GM23338 (cell line): Measurements from ENCODE around the gene VRK1. TPM values are rescaled to one million over a fixed set of nuclear protein-coding genes. Genes with fewer than 3 reads are reported as not detected.

ENCODE experiments used
- ATAC-seq: fragments of 200-7000 bp; cut with Tn5 transposase; 3 replicates; pipeline ENCODE4 v1.9.1; 2020
- DNase-seq: peaks from one replicate; pipeline ENCODE4 v3.0.0-alpha.2; 2015; ENCODE audit warnings: low spot score
- H2AFZ ChIP-seq: fragments of 200-600 bp; sonication (generic); 2 replicates; pipeline ENCODE4 v1.8.0; 2016; ENCODE audit warnings: antibody characterized with exemption, mild to moderate bottlenecking, moderate library complexity
- H3F3A ChIP-seq: fragments of 200-600 bp; sonication (generic); replicated peaks from 2 replicates; pipeline ENCODE4 v1.8.0; 2017; ENCODE audit warnings: antibody characterized with exemption, mixed run types, low read depth
- H3K27ac ChIP-seq: fragments of 200-600 bp; sonication (generic); 2 replicates; pipeline ENCODE4 v1.6.1; 2016; ENCODE audit warnings: low read depth
- H3K27me3 ChIP-seq: fragments of 200-600 bp; sonication (generic); 2 replicates; pipeline ENCODE4 v1.8.0; 2016; ENCODE audit warnings: mild to moderate bottlenecking, mixed run types, moderate library complexity; ENCODE audit not compliant: insufficient read depth
- H3K36me3 ChIP-seq: fragments of 200-600 bp; sonication (generic); 2 replicates; pipeline ENCODE4 v1.8.0; 2016; ENCODE audit warnings: mild to moderate bottlenecking; ENCODE audit not compliant: insufficient read depth
- H3K4me1 ChIP-seq: fragments of 200-600 bp; sonication (generic); 2 replicates; pipeline ENCODE4 v1.8.0; 2016; ENCODE audit warnings: mild to moderate bottlenecking, moderate library complexity; ENCODE audit not compliant: insufficient read depth
- H3K4me2 ChIP-seq: fragments of 200-600 bp; sonication (generic); 2 replicates; pipeline ENCODE4 v1.7.1; 2017; ENCODE audit warnings: mixed run types
- H3K4me3 ChIP-seq: fragments of 200-600 bp; sonication (generic); 2 replicates; pipeline ENCODE4 v1.6.1; 2016; ENCODE audit warnings: mixed run types
- H3K79me2 ChIP-seq: fragments of 200-600 bp; sonication (generic); replicated peaks from 2 replicates; pipeline ENCODE4 v1.8.0; 2017; ENCODE audit warnings: mild to moderate bottlenecking; ENCODE audit not compliant: insufficient read depth
- H3K9me2 ChIP-seq: fragments of 200-600 bp; sonication (generic); 2 replicates; pipeline ENCODE4 v1.8.0; 2017; ENCODE audit not compliant: insufficient read depth
- H4K20me1 ChIP-seq: fragments of 200-600 bp; sonication (generic); replicated peaks from 2 replicates; pipeline ENCODE4 v1.8.0; 2017; ENCODE audit warnings: mild to moderate bottlenecking; ENCODE audit not compliant: insufficient read depth
- H3K27ac Mint-ChIP-seq: 2 replicates; pipeline ENCODE4 v1.8.0; 2020; ENCODE audit warnings: inconsistent platforms, mild to moderate bottlenecking, moderate library complexity, mixed read lengths
- H3K27me3 Mint-ChIP-seq: 3 replicates; pipeline ENCODE4 v1.8.0; 2022; ENCODE audit warnings: low read depth, mild to moderate bottlenecking, moderate library complexity, mixed read lengths, inconsistent platforms; ENCODE audit not compliant: insufficient read depth, poor library complexity
- H3K36me3 Mint-ChIP-seq: 3 replicates; pipeline ENCODE4 v1.8.0; 2021; ENCODE audit warnings: low read depth, mild to moderate bottlenecking, inconsistent platforms, moderate library complexity, mixed read lengths
- H3K4me1 Mint-ChIP-seq: 3 replicates; pipeline ENCODE4 v1.8.0; 2020; ENCODE audit warnings: mild to moderate bottlenecking, inconsistent platforms, mixed read lengths
- H3K4me3 Mint-ChIP-seq: 3 replicates; pipeline ENCODE4 v1.8.0; 2021; ENCODE audit warnings: moderate library complexity, mild to moderate bottlenecking, inconsistent platforms, mixed read lengths
- H3K9me3 Mint-ChIP-seq: 3 replicates; pipeline ENCODE4 v1.8.0; 2020; ENCODE audit warnings: moderate library complexity, mild to moderate bottlenecking, inconsistent platforms, mixed read lengths
- CREB1 ChIP-seq: fragments of 250-450 bp; sonication (Bioruptor Pico); IDR thresholded peaks from 2 replicates; pipeline ENCODE4 v1.5.0; 2020; ENCODE audit warnings: low read depth, mild to moderate bottlenecking, moderate library complexity
- CTCF ChIP-seq, 2 experiments: fragments of 200-600 bp in 1 of 2; sonication (generic) in 1 of 2; conservative IDR thresholded peaks; 2 replicates each; pipeline versions ENCODE4 v1.5.1 to v1.6.1; 2016 to 2017; ENCODE audit warnings: antibody characterized with exemption in 2 of 2, low read depth in 2 of 2, mild to moderate bottlenecking in 2 of 2, moderate library complexity in 1 of 2
- EZH2 ChIP-seq: fragments of 200-600 bp; sonication (generic); IDR thresholded peaks from one replicate; pipeline ENCODE4 v1.8.0; 2017; ENCODE audit warnings: antibody characterized with exemption, mild to moderate bottlenecking, low read depth; ENCODE audit not compliant: unreplicated experiment
- EZH2phosphoT487 ChIP-seq: fragments of 200-600 bp; sonication (generic); IDR thresholded peaks from one replicate; pipeline ENCODE4 v1.8.1; 2018; ENCODE audit warnings: antibody characterized with exemption; ENCODE audit not compliant: unreplicated experiment
- NANOG ChIP-seq: IDR thresholded peaks from 2 replicates; pipeline ENCODE4 v1.6.1; 2016; ENCODE audit warnings: antibody characterized with exemption, borderline replicate concordance
- STAT1 ChIP-seq: IDR thresholded peaks from one replicate; pipeline ENCODE4 v1.6.1; 2016; ENCODE audit warnings: antibody characterized with exemption; ENCODE audit not compliant: unreplicated experiment
- ZNF462 ChIP-seq: fragments of 250-450 bp; sonication (Bioruptor Pico); IDR thresholded peaks from 2 replicates; pipeline ENCODE4 v1.5.0; 2020; ENCODE audit warnings: mild to moderate bottlenecking, moderate library complexity
- polyA plus RNA-seq: library from polyadenylated mRNA; unstranded; fragments of >200 nt; fragmentation: Nextera tagmentation; extraction: Ambion mirVana; gene quantifications from 2 replicates; pipeline ENCODE4 v1.2.1, GENCODE V29; 2016
- total RNA-seq: library from RNA; depleted of rRNA; stranded (reverse); fragments of >200 nt; shearing (Covaris generic); gene quantifications from 2 replicates; pipeline ENCODE4 v1.2.3, GENCODE V29; 2014
- TF ChIP-seq, protein P1 (sequence below): IDR thresholded peaks from 2 replicates; pipeline ENCODE4 v1.6.1; 2016; ENCODE audit warnings: antibody characterized with exemption

Gene VRK1
- total and polyA plus RNA-seq, 2 experiments from 2014 or later, result 83.8 to 119 TPM

GRCh38 chr14:96849733-96850132 lies 52.6 kb downstream of the VRK1 start (continued):
- TF ChIP-seq CTCF (conservative IDR thresholded peaks at IDR 0.05; ENCODE audit: low read depth in 2 of 2) (no peak), CREB1 (CRISPR knock-in tag) (no peak), EZH2 (no peak), NANOG (no peak), EZH2phosphoT487 (no peak)
- TF ChIP-seq, protein P1, sequence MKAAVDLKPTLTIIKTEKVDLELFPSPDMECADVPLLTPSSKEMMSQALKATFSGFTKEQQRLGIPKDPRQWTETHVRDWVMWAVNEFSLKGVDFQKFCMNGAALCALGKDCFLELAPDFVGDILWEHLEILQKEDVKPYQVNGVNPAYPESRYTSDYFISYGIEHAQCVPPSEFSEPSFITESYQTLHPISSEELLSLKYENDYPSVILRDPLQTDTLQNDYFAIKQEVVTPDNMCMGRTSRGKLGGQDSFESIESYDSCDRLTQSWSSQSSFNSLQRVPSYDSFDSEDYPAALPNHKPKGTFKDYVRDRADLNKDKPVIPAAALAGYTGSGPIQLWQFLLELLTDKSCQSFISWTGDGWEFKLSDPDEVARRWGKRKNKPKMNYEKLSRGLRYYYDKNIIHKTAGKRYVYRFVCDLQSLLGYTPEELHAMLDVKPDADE, result no peak

DNA sequence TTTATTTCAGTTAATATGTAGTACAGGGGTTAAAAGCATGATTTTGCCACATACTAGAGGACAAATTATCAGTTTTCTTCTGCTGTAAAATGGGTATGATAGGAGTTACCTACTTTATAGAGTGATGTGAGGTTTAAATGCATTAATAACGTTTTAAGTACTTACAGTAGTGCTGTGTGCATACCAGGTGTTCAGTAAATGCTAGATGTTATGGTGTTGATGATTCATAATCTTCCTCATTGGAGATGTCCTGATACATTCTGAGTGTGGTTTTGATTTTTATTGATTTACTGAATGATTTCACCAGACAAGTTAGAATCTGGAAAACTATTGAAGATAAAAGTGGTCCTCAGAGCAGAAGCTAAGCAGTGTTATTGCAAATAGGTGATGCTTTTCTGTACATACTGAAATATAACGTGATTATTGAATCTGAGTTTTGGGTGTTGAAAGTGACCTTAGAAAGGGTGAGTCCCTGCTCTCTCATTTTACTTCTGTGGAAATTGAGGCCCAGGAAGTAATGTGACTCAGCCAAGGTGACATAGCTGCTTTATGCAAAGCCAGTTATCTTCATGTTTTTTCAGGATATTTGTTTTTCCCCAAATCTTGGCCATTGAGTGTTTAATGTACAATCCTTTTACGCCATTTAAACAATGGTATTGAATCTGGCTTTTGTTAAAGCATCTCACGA lies 54.7 kb downstream of the VRK1 start:
- Histone ChIP-seq H3K36me3 (peaks cover 15% of the 10 kb centered on the region; the same call in 1 of the 2 replicates), H3K4me2 (no peak overlapping the region), H3K27me3 (no peaks in the 10 kb centered on the region), H3K79me2 (peaks cover 3% of the 10 kb centered on the region; the same call in 1 of the 2 replicates), H3F3A (no peaks in the 10 kb centered on the region), H3K4me3 (no peak overlapping the region), H3K9me2 (no peaks in the 10 kb centered on the region), H3K27ac (no peak overlapping the region), H4K20me1 (no peaks in the 10 kb centered on the region), H2AFZ (no peak overlapping the region), H3K4me1 (no peaks in the 10 kb centered on the region)
- DNase-seq (no peak), ATAC-seq (no peak)
- no peaks in the 10 kb centered on the region for H3K9me3 Mint-ChIP-seq
- H3K27me3 Mint-ChIP-seq, result no peaks in the 10 kb centered on the region
- no peak overlapping the region for H3K4me3 Mint-ChIP-seq
- no peaks in the 10 kb centered on the region for H3K4me1 Mint-ChIP-seq
- peaks cover 29% of the 10 kb centered on the region for H3K36me3 Mint-ChIP-seq
- H3K27ac Mint-ChIP-seq, result no peak overlapping the region
- TF ChIP-seq ZNF462, result no peak
- no peak for TF ChIP-seq STAT1
- TF ChIP-seq EZH2, result no peak
- TF ChIP-seq CTCF (conservative IDR thresholded peaks at IDR 0.05; ENCODE audit: low read depth in 2 of 2), result no peak
- TF ChIP-seq, protein P1, result no peak
- TF ChIP-seq NANOG, result no peak
- no peak for TF ChIP-seq CREB1 (CRISPR knock-in tag)
